Peyer's patch (tissue), 4 donors: ENCODE data around the gene NUFIP1. TPM values are rescaled to one million over a fixed set of nuclear protein-coding genes. Genes with fewer than 3 reads are reported as not detected.
"Not testable (repeated sequence)": the region's sequence is repeated elsewhere in the genome, so short reads cannot be mapped to it uniquely, and the experiment has no call there.

Experiments
- DNase-seq, 3 donors: peaks; one replicate each; pipeline ENCODE4 v3.0.0-alpha.2; 2017 to 2019
- H3K27ac ChIP-seq, 4 donors: fragments of 200-600 bp; sonication (generic); one replicate each; pipeline ENCODE4 v1.5.1; 2016 to 2019
- H3K27me3 ChIP-seq, 2 donors: fragments of 200-600 bp; sonication (generic); one replicate each; pipeline ENCODE4 v1.5.1; 2019
- H3K36me3 ChIP-seq, 3 donors: fragments of 200-600 bp; sonication (generic); one replicate each; pipeline ENCODE4 v1.5.1; 2016 to 2019
- H3K4me1 ChIP-seq, 4 donors: fragments of 200-600 bp; sonication (generic); one replicate each; pipeline ENCODE4 v1.5.1; 2016 to 2019
- H3K4me3 ChIP-seq, 4 donors: fragments of 200-600 bp; sonication (generic); 1 replicate in 3 of 4; 2 replicates in 1 of 4; pipeline ENCODE4 v1.5.1; 2016 to 2019; ENCODE audit warnings: mild to moderate bottlenecking in 1 of 4
- H3K9me3 ChIP-seq, 4 donors: fragments of 200-600 bp; sonication (generic); one replicate each; pipeline ENCODE4 v1.5.1; 2016 to 2019; ENCODE audit warnings: mild to moderate bottlenecking in 1 of 4
- POLR2A ChIP-seq, 2 donors: fragments of 450-650 bp; IDR thresholded peaks; one replicate each; pipeline ENCODE4 v1.5.1; 2017; ENCODE audit warnings: antibody characterized with exemption in 2 of 2, mild to moderate bottlenecking in 2 of 2, moderate library complexity in 2 of 2
- total RNA-seq, 4 donors: library from RNA; depleted of rRNA; stranded (reverse); fragments of >200 nt; gene quantifications; one replicate each; pipeline ENCODE4 v1.1.0, GENCODE V29; 2016
- TF ChIP-seq, protein P1 (sequence below), 6 experiments: fragments of 450-650 bp in 4 of 6; fragments of 200-600 bp in 2 of 6; sonication (generic) in 1 of 6; IDR thresholded peaks; one replicate each; pipeline ENCODE4 v1.5.1; 2017 to 2019; ENCODE audit warnings: antibody characterized with exemption in 6 of 6, mild to moderate bottlenecking in 3 of 6, moderate library complexity in 1 of 6

NUFIP1 gene
- total RNA-seq, 4 donors from 2014 or later: 0.76 to 4.1 (median 2.1) TPM

DNA sequence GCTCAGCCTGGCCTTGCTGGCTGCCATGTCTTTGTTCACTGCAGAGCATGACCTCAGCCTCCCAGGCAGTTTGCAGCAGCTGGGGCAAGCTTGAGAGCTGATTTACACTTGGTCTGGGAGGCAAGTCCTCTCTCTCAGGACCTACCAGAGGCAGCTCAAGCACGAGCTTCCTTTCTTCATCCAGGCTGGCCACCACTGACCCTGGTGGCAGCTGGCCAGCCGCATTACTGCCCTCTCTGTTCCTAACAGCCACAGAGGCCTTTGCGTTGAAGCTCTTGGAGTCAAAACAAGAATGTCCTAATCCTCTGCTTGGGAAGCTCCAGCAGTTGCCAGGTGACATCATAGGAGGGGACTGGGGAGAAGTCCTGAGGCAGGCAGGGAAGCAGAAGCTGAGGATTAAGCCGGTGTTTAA, 85.7 kb downstream of the NUFIP1 start:
- Histone ChIP-seq H3K4me1 (peaks cover 0 to 16% (median 0%) of the 10 kb centered on the region in 4 donors), H3K27me3 (no peaks in the 10 kb centered on the region), H3K27ac (peak overlapping the region; percentile 54 to 80 (median 66)), H3K9me3 (no peaks in the 10 kb centered on the region), H3K4me3 (no peak overlapping the region), H3K36me3 (no peaks in the 10 kb centered on the region)
- peak; percentile 29 to 79 (median 61) for DNase-seq
- TF ChIP-seq, protein P1, sequence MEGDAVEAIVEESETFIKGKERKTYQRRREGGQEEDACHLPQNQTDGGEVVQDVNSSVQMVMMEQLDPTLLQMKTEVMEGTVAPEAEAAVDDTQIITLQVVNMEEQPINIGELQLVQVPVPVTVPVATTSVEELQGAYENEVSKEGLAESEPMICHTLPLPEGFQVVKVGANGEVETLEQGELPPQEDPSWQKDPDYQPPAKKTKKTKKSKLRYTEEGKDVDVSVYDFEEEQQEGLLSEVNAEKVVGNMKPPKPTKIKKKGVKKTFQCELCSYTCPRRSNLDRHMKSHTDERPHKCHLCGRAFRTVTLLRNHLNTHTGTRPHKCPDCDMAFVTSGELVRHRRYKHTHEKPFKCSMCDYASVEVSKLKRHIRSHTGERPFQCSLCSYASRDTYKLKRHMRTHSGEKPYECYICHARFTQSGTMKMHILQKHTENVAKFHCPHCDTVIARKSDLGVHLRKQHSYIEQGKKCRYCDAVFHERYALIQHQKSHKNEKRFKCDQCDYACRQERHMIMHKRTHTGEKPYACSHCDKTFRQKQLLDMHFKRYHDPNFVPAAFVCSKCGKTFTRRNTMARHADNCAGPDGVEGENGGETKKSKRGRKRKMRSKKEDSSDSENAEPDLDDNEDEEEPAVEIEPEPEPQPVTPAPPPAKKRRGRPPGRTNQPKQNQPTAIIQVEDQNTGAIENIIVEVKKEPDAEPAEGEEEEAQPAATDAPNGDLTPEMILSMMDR (IDR thresholded peaks at IDR 0.05): no peak
- TF ChIP-seq POLR2A (IDR thresholded peaks at IDR 0.05): no peak

- no peak for TF ChIP-seq POLR2A (IDR thresholded peaks at IDR 0.05)
- TF ChIP-seq, protein P1 (IDR thresholded peaks at IDR 0.05): no peak
- Histone ChIP-seq H3K4me3 (no peak overlapping the region), H3K4me1 (peaks cover 0 to 16% (median 0%) of the 10 kb centered on the region in 4 donors), H3K27me3 (no peaks in the 10 kb centered on the region), H3K9me3 (no peaks in the 10 kb centered on the region), H3K36me3 (no peaks in the 10 kb centered on the region), H3K27ac (peak overlapping the region in 3 of 4 donors; percentile 24 to 80 (median 59))
- no peak for DNase-seq
Measured at GRCh38 chr13:44902738-44903137, 86.5 kb downstream of the NUFIP1 start.

GRCh38 chr13:44899967-44900366, 89.3 kb downstream of the NUFIP1 start:
- no peak for DNase-seq
- Histone ChIP-seq H3K9me3 (no peaks in the 10 kb centered on the region), H3K27ac (no peak overlapping the region), H3K4me1 (peaks cover 0 to 5% (median 0%) of the 10 kb centered on the region in 4 donors), H3K36me3 (no peaks in the 10 kb centered on the region), H3K4me3 (no peak overlapping the region), H3K27me3 (no peaks in the 10 kb centered on the region)
- no peak for TF ChIP-seq POLR2A (IDR thresholded peaks at IDR 0.05)
- TF ChIP-seq, protein P1 (IDR thresholded peaks at IDR 0.05): no peak

- H3K4me1 ChIP-seq, H3K27me3 ChIP-seq, DNase-seq, H3K36me3 ChIP-seq, H3K9me3 ChIP-seq, H3K27ac ChIP-seq, H3K4me3 ChIP-seq: not testable (repeated sequence)
Measured at GRCh38 chr13:44898308-44898707, 91.0 kb downstream of the NUFIP1 start.

DNA sequence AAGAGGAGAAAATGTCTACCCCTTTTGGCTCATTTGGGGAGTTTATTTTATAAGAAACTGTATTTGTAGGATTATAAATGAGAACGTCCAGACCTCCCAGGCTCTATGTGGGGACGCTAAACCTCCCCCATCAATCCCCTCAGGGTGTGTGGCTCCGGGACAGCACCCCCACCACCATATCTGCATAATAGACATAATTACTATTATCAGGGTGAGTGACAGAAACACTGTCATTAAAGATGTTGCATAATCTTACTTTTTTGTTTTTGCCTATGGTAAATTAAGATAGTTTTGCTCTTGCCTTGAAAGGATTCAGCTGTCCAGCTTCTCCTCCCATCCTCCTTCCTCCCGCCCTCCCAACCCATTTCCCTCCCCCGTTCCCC, 93.3 kb downstream of the NUFIP1 start:
- Histone ChIP-seq H3K27me3 (no peaks in the 10 kb centered on the region), H3K36me3 (no peaks in the 10 kb centered on the region), H3K9me3 (no peaks in the 10 kb centered on the region), H3K27ac (no peak overlapping the region), H3K4me1 (peaks cover 0 to 4% (median 0%) of the 10 kb centered on the region in 4 donors), H3K4me3 (no peak overlapping the region)
- DNase-seq: no peak
- TF ChIP-seq, protein P1 (IDR thresholded peaks at IDR 0.05): no peak
- TF ChIP-seq POLR2A (IDR thresholded peaks at IDR 0.05): no peak

GRCh38 chr13:44895264-44895952, 93.9 kb downstream of the NUFIP1 start:
- no peak overlapping the region for H3K4me3 ChIP-seq
- DNase-seq: no peak
- H3K4me1 ChIP-seq: peaks cover 0 to 4% (median 0%) of the 10 kb centered on the region in 4 donors
- H3K27me3 ChIP-seq: no peaks in the 10 kb centered on the region
- TF ChIP-seq POLR2A (IDR thresholded peaks at IDR 0.05): no peak
- TF ChIP-seq, protein P1 (IDR thresholded peaks at IDR 0.05): no peak
- H3K36me3 ChIP-seq: no peaks in the 10 kb centered on the region
- no peaks in the 10 kb centered on the region for H3K9me3 ChIP-seq
- no peak overlapping the region for H3K27ac ChIP-seq
